Ovary (tissue), 3 donors: ENCODE results near the gene ZNF562.

Source experiments
- CTCF ChIP-seq, 3 donors: fragments of 450-650 bp in 2 of 3; fragments of 200-600 bp in 1 of 3; IDR thresholded peaks; one replicate each; pipeline versions ENCODE4 v1.5.1 to v1.8.0; 2016 to 2022; ENCODE audit warnings: antibody characterized with exemption in 3 of 3, mild to moderate bottlenecking in 1 of 3
- POLR2A ChIP-seq: fragments of 450-650 bp; IDR thresholded peaks from one replicate; pipeline ENCODE4 v1.6.1; 2017; ENCODE audit warnings: antibody characterized with exemption, mild to moderate bottlenecking, moderate library complexity
- donor health status: DM: no; HTN: no; CAD: no.

GRCh38 chr19:9672893-9673292 lies 2.0 kb downstream of the ZNF562 start:
- TF ChIP-seq POLR2A = no peak
- TF ChIP-seq CTCF (IDR thresholded peaks at IDR 0.05) = no peak
